SU-DHL-6 (cell line): ENCODE data around the gene SYS1.

Experiments used
- EZH2phosphoT487 ChIP-seq: fragments of 200-600 bp; sonication (generic), shearing (Covaris generic); conservative IDR thresholded peaks from 2 replicates; pipeline ENCODE4 v1.6.1; 2018; ENCODE audit warnings: mild to moderate bottlenecking, antibody characterized with exemption, low read length, moderate library complexity, mixed read lengths
- TF ChIP-seq, protein P1 (sequence below): fragments of 200-600 bp; sonication (generic); IDR thresholded peaks from one replicate; pipeline ENCODE4 v1.5.1; 2017; ENCODE audit warnings: antibody characterized with exemption, mild to moderate bottlenecking, low read length, moderate library complexity; ENCODE audit not compliant: insufficient read depth, poor library complexity, severe bottlenecking

DNA sequence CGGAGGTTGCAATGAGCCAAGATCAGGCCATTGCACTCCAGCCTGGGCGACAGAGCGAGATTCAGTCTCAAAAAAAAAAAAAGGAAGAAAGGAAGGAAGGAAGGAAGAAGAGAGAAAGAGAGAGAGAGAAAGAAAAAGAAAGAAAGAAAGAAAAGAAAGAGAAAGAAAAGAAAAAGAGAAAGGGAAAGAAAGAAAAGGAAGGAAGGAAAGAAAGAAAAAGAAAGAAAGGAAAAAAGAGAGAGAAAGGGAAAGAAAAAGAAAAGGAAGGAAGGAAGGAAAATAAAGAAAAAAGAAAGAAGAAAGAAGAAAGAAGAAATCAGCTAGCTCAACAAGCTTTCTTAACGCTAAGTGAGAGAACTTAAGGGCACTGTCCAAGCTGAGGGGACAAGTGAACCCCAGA lies 47.3 kb upstream of the SYS1 start:
- TF ChIP-seq, protein P1, sequence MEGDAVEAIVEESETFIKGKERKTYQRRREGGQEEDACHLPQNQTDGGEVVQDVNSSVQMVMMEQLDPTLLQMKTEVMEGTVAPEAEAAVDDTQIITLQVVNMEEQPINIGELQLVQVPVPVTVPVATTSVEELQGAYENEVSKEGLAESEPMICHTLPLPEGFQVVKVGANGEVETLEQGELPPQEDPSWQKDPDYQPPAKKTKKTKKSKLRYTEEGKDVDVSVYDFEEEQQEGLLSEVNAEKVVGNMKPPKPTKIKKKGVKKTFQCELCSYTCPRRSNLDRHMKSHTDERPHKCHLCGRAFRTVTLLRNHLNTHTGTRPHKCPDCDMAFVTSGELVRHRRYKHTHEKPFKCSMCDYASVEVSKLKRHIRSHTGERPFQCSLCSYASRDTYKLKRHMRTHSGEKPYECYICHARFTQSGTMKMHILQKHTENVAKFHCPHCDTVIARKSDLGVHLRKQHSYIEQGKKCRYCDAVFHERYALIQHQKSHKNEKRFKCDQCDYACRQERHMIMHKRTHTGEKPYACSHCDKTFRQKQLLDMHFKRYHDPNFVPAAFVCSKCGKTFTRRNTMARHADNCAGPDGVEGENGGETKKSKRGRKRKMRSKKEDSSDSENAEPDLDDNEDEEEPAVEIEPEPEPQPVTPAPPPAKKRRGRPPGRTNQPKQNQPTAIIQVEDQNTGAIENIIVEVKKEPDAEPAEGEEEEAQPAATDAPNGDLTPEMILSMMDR: no peak
- no peak for TF ChIP-seq EZH2phosphoT487
